Astrocyte of the cerebellum (primary cell): ENCODE measurements around the gene CAMTA1.

Experiments used
- DNase-seq: peaks from one replicate; pipeline ENCODE4 v3.0.0-alpha.2; 2011; ENCODE audit warnings: low read depth
- H3K4me3 ChIP-seq: 2 replicates; pipeline ENCODE4 v1.5.1; 2011; ENCODE audit warnings: mild to moderate bottlenecking, low read depth, low read length, moderate library complexity
- in situ Hi-C: cut with HindIII; loops from 2 replicates; pipeline ENCODE4 v1.10.0; 2017; ENCODE audit warnings: low sequenced_read_pairs
- TF ChIP-seq, protein P1 (sequence below): IDR thresholded peaks from 2 replicates; pipeline ENCODE4 v1.5.1; 2012; ENCODE audit warnings: low read length, low read depth, moderate library complexity, mild to moderate bottlenecking; ENCODE audit errors: missing control alignments

The CAMTA1 gene

DNA sequence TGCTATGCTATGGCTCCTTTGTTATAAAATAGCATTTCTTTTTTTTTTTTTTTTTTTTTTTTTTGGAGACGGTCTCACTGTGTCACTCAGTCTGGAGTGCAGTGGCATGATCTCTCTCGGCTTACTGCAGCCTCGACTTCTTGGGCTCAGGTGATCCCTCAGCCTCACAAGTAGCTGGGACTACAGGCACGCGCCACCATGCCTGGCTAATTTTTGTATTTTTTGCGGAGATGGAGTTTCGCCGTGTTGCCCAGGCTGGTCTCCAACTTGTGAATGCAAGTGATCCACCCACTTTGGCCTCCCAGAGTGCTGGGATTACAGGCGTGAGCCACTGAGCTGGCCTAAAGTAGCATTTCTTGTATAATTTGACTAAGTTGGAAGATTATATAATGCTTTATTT lies 10.8 kb downstream of the CAMTA1 start:
- no peak overlapping the region for H3K4me3 ChIP-seq
- no peak for DNase-seq
- TF ChIP-seq, protein P1, sequence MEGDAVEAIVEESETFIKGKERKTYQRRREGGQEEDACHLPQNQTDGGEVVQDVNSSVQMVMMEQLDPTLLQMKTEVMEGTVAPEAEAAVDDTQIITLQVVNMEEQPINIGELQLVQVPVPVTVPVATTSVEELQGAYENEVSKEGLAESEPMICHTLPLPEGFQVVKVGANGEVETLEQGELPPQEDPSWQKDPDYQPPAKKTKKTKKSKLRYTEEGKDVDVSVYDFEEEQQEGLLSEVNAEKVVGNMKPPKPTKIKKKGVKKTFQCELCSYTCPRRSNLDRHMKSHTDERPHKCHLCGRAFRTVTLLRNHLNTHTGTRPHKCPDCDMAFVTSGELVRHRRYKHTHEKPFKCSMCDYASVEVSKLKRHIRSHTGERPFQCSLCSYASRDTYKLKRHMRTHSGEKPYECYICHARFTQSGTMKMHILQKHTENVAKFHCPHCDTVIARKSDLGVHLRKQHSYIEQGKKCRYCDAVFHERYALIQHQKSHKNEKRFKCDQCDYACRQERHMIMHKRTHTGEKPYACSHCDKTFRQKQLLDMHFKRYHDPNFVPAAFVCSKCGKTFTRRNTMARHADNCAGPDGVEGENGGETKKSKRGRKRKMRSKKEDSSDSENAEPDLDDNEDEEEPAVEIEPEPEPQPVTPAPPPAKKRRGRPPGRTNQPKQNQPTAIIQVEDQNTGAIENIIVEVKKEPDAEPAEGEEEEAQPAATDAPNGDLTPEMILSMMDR: no peak
- in situ Hi-C loops: no loop called here

DNA sequence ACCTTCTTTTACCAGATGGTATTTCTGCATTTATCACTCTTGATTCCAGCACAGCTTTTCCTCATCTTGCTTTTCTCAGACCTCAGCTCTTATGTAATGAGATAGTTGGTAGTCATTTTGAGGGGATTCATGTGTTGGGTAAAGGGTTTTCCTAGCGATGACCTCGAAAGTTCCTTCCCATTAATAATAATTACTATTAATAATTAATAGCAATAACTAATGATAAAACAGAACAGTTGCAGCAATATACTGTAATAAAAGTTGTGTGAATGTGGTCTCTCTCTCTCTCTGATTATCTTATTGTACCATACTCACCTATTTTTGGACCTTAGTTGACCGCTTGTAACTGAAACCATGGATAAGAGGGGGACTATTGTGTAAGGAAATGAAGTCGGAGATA lies 14.2 kb downstream of the CAMTA1 start:
- no peak for DNase-seq
- in situ Hi-C loops: no loop called here
- TF ChIP-seq, protein P1: no peak
- H3K4me3 ChIP-seq: no peak overlapping the region

DNA sequence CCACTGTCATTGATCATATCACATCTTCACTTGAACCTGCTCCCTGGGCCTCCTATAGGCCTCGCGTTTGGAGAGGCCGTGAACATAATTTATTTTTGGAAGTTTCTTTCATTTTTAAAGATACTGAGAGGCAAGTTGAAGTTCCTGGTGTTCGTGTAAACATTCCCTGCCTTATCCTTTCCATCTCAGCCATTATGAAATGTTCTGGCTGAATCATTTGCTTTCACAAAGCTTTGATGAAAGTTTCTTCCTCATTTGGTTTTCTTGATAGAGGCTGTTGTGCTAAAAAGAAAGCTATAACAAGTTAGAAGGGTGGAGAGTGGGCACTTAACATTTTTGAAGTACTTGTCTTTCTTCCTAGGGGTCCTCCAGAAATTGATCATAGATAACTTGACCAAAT lies 15.5 kb downstream of the CAMTA1 start:
- in situ Hi-C loops: loop anchor here (5.0 kb wide), 1 partner anchor 82 kb away; no protein-coding TSS in a partner anchor
- H3K4me3 ChIP-seq: no peak overlapping the region
- no peak for DNase-seq

DNA sequence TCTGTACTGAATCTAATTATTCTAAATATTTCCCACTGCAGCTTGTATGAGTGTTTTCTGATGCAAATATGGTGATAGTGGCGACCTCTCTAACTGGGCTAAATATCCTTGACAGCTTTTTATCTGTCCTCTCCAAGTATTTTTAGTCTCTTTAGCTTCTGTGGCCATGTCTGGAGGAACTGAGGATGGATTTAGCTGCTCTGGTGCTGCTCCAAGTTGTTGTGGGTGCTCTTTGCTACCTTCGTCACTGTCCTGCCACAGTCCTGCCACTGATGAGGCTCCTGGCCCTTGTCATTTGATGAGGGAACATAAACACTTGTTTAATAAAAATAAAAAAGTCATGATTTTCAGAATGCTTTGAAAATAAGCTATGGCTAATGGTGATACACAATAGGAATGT lies 15.9 kb downstream of the CAMTA1 start:
- TF ChIP-seq, protein P1: no peak
- no peak overlapping the region for H3K4me3 ChIP-seq
- in situ Hi-C loops: loop anchor here (5.0 kb wide), 1 partner anchor 81 kb away; no protein-coding TSS in a partner anchor
- DNase-seq: no peak

More for the DNA sequence above, 15.5 kb downstream of the CAMTA1 start:
- TF ChIP-seq, protein P1: no peak

DNA sequence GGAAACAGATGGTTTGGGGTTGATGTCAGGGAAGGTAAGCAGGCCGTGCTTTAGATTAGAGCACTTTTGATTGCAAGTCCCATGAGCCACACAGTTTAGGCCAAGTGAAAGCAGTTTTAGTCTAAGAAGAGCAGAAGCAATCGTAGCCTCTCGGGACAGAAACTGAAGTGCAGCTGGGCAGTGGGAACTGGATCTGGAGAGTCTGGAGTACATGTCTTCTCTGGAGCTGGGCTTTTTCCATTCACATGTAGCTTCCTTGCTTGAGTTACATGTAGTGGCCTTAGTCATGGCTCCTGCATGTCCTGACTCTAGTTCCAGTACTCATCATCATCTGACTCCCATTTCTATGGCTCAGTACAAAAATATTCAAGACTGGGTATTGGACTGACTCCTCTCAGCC lies 16.7 kb downstream of the CAMTA1 start:
- TF ChIP-seq, protein P1: no peak
- in situ Hi-C loops: loop anchor here (5.0 kb wide), 1 partner anchor 80 kb away; no protein-coding TSS in a partner anchor
- no peak overlapping the region for H3K4me3 ChIP-seq
- DNase-seq: no peak

DNA sequence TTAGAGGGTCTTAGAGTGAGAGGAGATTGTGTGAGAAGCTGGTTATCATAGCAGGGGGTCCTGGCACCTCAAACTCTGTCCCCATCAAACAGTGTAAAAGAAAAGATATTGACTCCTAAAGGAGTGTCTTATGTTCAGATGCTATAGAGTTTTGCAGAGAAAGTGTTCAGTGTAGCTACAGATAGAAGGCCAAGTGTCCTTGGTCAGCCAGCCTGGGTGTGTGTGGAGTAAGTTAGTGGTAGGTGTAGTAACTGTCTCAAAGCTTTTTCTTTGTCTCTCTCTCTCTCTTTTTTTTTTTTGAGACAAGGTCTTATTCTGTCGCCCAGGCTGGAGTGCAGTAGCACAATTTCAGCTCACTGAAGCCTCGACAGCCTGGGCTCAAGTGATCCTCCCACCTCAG lies 17.2 kb downstream of the CAMTA1 start:
- in situ Hi-C loops: loop anchor here (5.0 kb wide), 1 partner anchor 80 kb away; no protein-coding TSS in a partner anchor
- no peak overlapping the region for H3K4me3 ChIP-seq
- TF ChIP-seq, protein P1: no peak
- DNase-seq: no peak

DNA sequence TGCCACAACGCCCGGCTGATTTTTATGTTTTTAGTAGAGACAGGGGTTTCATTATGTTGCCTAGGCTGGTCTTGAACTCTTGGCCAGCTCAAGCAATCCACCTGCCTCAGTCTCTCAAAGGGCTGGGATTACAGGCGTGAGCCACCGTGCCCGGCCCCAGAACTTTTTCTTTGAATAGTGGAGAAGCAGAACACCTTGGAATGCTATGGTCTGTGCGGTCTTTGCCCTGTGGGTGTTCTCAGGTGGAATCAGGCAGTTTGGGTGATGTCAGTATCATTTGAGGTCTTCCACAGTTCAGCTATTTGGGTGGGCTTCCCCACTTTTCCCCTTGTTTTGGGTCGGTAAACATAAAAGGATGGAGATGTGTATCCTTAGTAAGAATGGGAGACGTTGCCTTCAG lies 17.6 kb downstream of the CAMTA1 start:
- TF ChIP-seq, protein P1: no peak
- no peak overlapping the region for H3K4me3 ChIP-seq
- DNase-seq: no peak
- in situ Hi-C loops: loop anchor here (5.0 kb wide), 1 partner anchor 79 kb away; no protein-coding TSS in a partner anchor
